B cell (primary cell): ENCODE data around the gene FBN1.

Experiments used
- CTCF ChIP-seq: fragments of 200-600 bp; IDR thresholded peaks from one replicate; pipeline ENCODE4 v1.8.0; 2022; ENCODE audit warnings: antibody characterized with exemption, mild to moderate bottlenecking
- EZH2 ChIP-seq: IDR thresholded peaks from 2 replicates; pipeline ENCODE4 v1.6.1; 2012; ENCODE audit warnings: borderline replicate concordance, low read depth, mild to moderate bottlenecking, moderate library complexity, low read length; ENCODE audit not compliant: insufficient read depth, poor library complexity, severe bottlenecking

DNA sequence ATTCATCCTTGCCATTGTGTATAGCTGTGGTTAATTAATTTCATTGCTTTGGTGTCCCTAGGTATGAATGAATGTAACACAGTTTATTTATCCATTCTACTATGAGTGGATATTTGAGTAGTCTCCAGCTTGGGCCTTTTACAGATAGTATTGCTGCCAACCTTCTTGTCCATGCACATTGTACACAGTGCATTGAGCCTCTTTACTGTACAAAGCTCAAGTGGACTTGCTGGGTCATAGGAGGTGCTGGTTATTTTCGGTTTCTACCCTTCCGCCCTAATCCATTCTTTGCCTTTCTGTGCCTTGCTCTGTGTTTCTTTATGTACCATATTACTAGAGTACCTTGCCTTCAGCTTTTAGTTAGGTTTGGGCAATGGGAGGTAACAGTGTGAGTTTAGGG, 253.6 kb downstream of the FBN1 start:
- TF ChIP-seq CTCF (no peak), EZH2 (no peak)
